Muscle of leg (tissue), 11 donors: ENCODE data around the gene HOMER1. TPM values are rescaled to one million over a fixed set of nuclear protein-coding genes. Genes with fewer than 3 reads are reported as not detected.

ENCODE experiments used
- DNase-seq: peaks from one replicate; pipeline ENCODE4 v3.0.0; 2013
- H3K27ac ChIP-seq: one replicate; pipeline ENCODE4 v1.5.1; 2013; ENCODE audit warnings: mild to moderate bottlenecking, low read length, control low read depth
- H3K27me3 ChIP-seq: one replicate; pipeline ENCODE4 v1.6.1; 2013; ENCODE audit warnings: low read length; ENCODE audit not compliant: control insufficient read depth, insufficient read depth
- H3K36me3 ChIP-seq: one replicate; pipeline ENCODE4 v1.6.1; 2013; ENCODE audit warnings: low read length; ENCODE audit not compliant: control insufficient read depth, insufficient read depth
- H3K4me1 ChIP-seq: one replicate; pipeline ENCODE4 v1.6.1; 2013; ENCODE audit warnings: low read length; ENCODE audit not compliant: control insufficient read depth, insufficient read depth
- H3K4me3 ChIP-seq: one replicate; pipeline ENCODE4 v1.5.1; 2013; ENCODE audit warnings: low read length, control low read depth
- H3K9me3 ChIP-seq: replicated peaks from 2 replicates; pipeline ENCODE4 v1.6.1; 2013; ENCODE audit warnings: low read depth, low read length; ENCODE audit not compliant: control insufficient read depth
- WGBS: methylation state at CpG from one replicate; pipeline ENCODE4 v1.1.5; 2013; ENCODE audit warnings: missing lambda C conversion rate; ENCODE audit not compliant: insufficient coverage; 5-methylcytosine and 5-hydroxymethylcytosine counted together
- polyA plus RNA-seq, 8 donors: library from polyadenylated mRNA; unstranded; fragments of 120-200 nt; gene quantifications; one replicate each; pipeline versions ENCODE4 v1.2.1 to v1.2.3, GENCODE V29; 2013; ENCODE audit warnings: inconsistent platforms in 1 of 8, low replicate concordance in 1 of 8; ENCODE audit not compliant: insufficient read length in 8 of 8, insufficient read depth in 1 of 8
- total RNA-seq: library from RNA; stranded (reverse); fragments of 120-200 nt; gene quantifications from one replicate; pipeline ENCODE4 v1.2.4, GENCODE V29; 2013

HOMER1 gene
- total and polyA plus RNA-seq, 9 donors, result 11.3 to 36.6 (median 30.0) TPM

- DNase-seq, result peak; percentile 37
- Histone ChIP-seq H3K36me3 (no peaks in the 10 kb centered on the region), H3K27me3 (peaks cover 6% of the 10 kb centered on the region), H3K4me1 (peaks cover 11% of the 10 kb centered on the region), H3K4me3 (no peak overlapping the region), H3K9me3 (no peaks in the 10 kb centered on the region), H3K27ac (no peak overlapping the region)
- WGBS, result no CpG with 5 or more reads among the region's 1 CpG
These were observed 4.6 kb downstream of the HOMER1 start for GRCh38 chr5:79509244-79509885.

GRCh38 chr5:79508794-79509193, 5.1 kb downstream of the HOMER1 start:
- peaks cover 11% of the 10 kb centered on the region for H3K4me1 ChIP-seq
- H3K27ac ChIP-seq, result no peak overlapping the region
- no CpG with 5 or more reads among the region's 2 CpGs for WGBS
- H3K4me3 ChIP-seq, result no peak overlapping the region
- DNase-seq, result no peak
- peaks cover 6% of the 10 kb centered on the region for H3K27me3 ChIP-seq
- H3K36me3 ChIP-seq, result no peaks in the 10 kb centered on the region
- H3K9me3 ChIP-seq, result no peaks in the 10 kb centered on the region

GRCh38 chr5:79508354-79508753, 5.6 kb downstream of the HOMER1 start:
- H3K27ac ChIP-seq, result no peak overlapping the region
- 31% methylated on average over 2 of the region's 2 CpGs for WGBS
- peaks cover 6% of the 10 kb centered on the region for H3K27me3 ChIP-seq
- no peak for DNase-seq
- H3K36me3 ChIP-seq, result no peaks in the 10 kb centered on the region
- no peaks in the 10 kb centered on the region for H3K9me3 ChIP-seq
- H3K4me1 ChIP-seq, result peaks cover 11% of the 10 kb centered on the region
- no peak overlapping the region for H3K4me3 ChIP-seq

- Histone ChIP-seq H3K27me3 (no peaks in the 10 kb centered on the region), H3K36me3 (no peaks in the 10 kb centered on the region), H3K4me1 (peaks cover 7% of the 10 kb centered on the region), H3K4me3 (no peak overlapping the region), H3K9me3 (no peaks in the 10 kb centered on the region), H3K27ac (no peak overlapping the region)
- WGBS, result 62% methylated on average over 2 of the region's 6 CpGs
- DNase-seq, result no peak
These were observed 6.4 kb downstream of the HOMER1 start for GRCh38 chr5:79507251-79508205.

- Histone ChIP-seq H3K27me3 (no peaks in the 10 kb centered on the region), H3K9me3 (no peaks in the 10 kb centered on the region), H3K4me3 (no peak overlapping the region), H3K27ac (no peak overlapping the region), H3K36me3 (no peaks in the 10 kb centered on the region), H3K4me1 (no peaks in the 10 kb centered on the region)
- WGBS, result no CpG with 5 or more reads among the region's 1 CpG
- no peak for DNase-seq
These were observed 8.8 kb downstream of the HOMER1 start for GRCh38 chr5:79505138-79505537.

- no peaks in the 10 kb centered on the region for H3K9me3 ChIP-seq
- no peak overlapping the region for H3K27ac ChIP-seq
- H3K4me3 ChIP-seq, result no peak overlapping the region
- no peaks in the 10 kb centered on the region for H3K27me3 ChIP-seq
- H3K4me1 ChIP-seq, result no peaks in the 10 kb centered on the region
- no CpG with 5 or more reads among the region's 3 CpGs for WGBS
- DNase-seq, result no peak
- H3K36me3 ChIP-seq, result no peaks in the 10 kb centered on the region
These were observed 10.0 kb downstream of the HOMER1 start for GRCh38 chr5:79503794-79504495.

- no peak for DNase-seq
- H3K4me3 ChIP-seq, result no peak overlapping the region
- no peaks in the 10 kb centered on the region for H3K27me3 ChIP-seq
- no peak overlapping the region for H3K27ac ChIP-seq
- no peaks in the 10 kb centered on the region for H3K4me1 ChIP-seq
- H3K36me3 ChIP-seq, result no peaks in the 10 kb centered on the region
- no peaks in the 10 kb centered on the region for H3K9me3 ChIP-seq
- 76% methylated on average over 2 of the region's 4 CpGs for WGBS
These were observed 14.2 kb downstream of the HOMER1 start for GRCh38 chr5:79499640-79500273.

GRCh38 chr5:79495311-79495710, 18.6 kb downstream of the HOMER1 start:
- no peak overlapping the region for H3K27ac ChIP-seq
- no peaks in the 10 kb centered on the region for H3K9me3 ChIP-seq
- H3K4me3 ChIP-seq, result no peak overlapping the region
- no peaks in the 10 kb centered on the region for H3K36me3 ChIP-seq
- H3K4me1 ChIP-seq, result no peaks in the 10 kb centered on the region
- no CpG with 5 or more reads among the region's 2 CpGs for WGBS
- no peak for DNase-seq
- H3K27me3 ChIP-seq, result no peaks in the 10 kb centered on the region

- no peaks in the 10 kb centered on the region for H3K4me1 ChIP-seq
- DNase-seq, result no peak
- no peak overlapping the region for H3K4me3 ChIP-seq
- no peaks in the 10 kb centered on the region for H3K27me3 ChIP-seq
- H3K36me3 ChIP-seq, result no peaks in the 10 kb centered on the region
- H3K9me3 ChIP-seq, result no peaks in the 10 kb centered on the region
- WGBS, result 86% methylated on average over 3 of the region's 3 CpGs
- no peak overlapping the region for H3K27ac ChIP-seq
These were observed 20.2 kb downstream of the HOMER1 start for GRCh38 chr5:79493596-79494345.
